ENCODE measurements around the gene IPCEF1. TPM values are rescaled to one million over a fixed set of nuclear protein-coding genes. Genes with fewer than 3 reads are reported as not detected.

IPCEF1 gene, protein sequence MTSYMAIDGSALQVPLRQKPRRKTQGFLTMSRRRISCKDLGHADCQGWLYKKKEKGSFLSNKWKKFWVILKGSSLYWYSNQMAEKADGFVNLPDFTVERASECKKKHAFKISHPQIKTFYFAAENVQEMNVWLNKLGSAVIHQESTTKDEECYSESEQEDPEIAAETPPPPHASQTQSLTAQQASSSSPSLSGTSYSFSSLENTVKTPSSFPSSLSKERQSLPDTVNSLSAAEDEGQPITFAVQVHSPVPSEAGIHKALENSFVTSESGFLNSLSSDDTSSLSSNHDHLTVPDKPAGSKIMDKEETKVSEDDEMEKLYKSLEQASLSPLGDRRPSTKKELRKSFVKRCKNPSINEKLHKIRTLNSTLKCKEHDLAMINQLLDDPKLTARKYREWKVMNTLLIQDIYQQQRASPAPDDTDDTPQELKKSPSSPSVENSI
- total RNA-seq, result under 1 TPM; 0.51 to 0.93 TPM

DNA sequence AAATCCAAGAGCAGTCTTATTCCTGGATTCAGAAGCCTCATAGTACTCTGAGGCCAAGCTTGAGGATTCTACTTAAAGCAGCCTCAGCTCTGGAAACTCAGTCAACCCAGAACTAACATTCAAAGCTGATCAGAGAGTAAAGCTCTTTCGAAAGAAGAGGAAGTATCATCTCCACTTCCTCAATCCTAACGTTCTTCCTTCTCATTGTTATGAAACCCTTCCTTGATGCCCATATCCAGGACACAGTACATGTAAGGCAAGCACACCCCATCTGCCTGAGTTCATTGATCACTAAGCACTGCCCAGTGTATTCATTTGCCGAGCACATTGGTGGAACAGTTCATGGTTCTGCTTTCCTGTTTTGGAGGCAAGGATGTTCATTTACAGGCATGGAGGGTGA is at the start of gene IPCEF1:
Gene IPCEF1 (minus strand): TSS at position 114 of the 400 bp plus-strand sequence. CDS start 90,856 bp downstream, outside the sequence.
- Histone ChIP-seq H3K4me1 (no peaks in the 10 kb centered on the region), H3K27ac (no peak within 1 kb of the TSS), H3K4me3 (no peak within 1 kb of the TSS), H3K27me3 (no peaks in the 10 kb centered on the region), H3K36me3 (no peaks in the 10 kb centered on the region), H3K9me3 (no peaks in the 10 kb centered on the region)
- TF ChIP-seq, protein P1, sequence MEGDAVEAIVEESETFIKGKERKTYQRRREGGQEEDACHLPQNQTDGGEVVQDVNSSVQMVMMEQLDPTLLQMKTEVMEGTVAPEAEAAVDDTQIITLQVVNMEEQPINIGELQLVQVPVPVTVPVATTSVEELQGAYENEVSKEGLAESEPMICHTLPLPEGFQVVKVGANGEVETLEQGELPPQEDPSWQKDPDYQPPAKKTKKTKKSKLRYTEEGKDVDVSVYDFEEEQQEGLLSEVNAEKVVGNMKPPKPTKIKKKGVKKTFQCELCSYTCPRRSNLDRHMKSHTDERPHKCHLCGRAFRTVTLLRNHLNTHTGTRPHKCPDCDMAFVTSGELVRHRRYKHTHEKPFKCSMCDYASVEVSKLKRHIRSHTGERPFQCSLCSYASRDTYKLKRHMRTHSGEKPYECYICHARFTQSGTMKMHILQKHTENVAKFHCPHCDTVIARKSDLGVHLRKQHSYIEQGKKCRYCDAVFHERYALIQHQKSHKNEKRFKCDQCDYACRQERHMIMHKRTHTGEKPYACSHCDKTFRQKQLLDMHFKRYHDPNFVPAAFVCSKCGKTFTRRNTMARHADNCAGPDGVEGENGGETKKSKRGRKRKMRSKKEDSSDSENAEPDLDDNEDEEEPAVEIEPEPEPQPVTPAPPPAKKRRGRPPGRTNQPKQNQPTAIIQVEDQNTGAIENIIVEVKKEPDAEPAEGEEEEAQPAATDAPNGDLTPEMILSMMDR (IDR thresholded peaks at IDR 0.05), result no peak
- DNase-seq (ENCODE audit: low spot score), result no peak

DNA sequence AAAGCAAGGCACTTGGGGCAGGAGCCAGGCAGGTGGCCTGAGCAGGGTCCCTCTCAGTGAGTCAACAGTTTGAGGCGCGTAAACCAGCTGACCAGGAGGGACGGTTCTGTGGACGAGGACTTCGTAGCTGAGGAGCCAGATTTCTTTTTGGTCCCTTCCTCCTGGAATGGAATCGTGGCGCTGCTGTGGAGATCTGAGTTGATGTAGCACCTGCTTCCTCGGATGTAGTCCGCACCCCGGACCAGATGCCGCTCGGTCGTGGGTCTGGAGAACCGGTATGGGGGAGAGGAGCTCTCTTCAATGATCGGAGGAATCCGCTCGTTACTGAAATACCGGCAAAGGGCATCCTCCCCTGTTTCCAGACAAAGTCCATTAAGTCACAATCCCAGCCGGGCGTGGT is 49.7 kb upstream of the IPCEF1 start:
- H3K27ac ChIP-seq, result no peak overlapping the region
- peaks cover 1% of the 10 kb centered on the region for H3K36me3 ChIP-seq
- TF ChIP-seq, protein P1 (IDR thresholded peaks at IDR 0.05), result no peak
- peaks cover 0 to 32% of the 10 kb centered on the region in 2 donors for H3K4me1 ChIP-seq
- H3K4me3 ChIP-seq, result no peak overlapping the region
- H3K27me3 ChIP-seq, result no peaks in the 10 kb centered on the region
- no peaks in the 10 kb centered on the region for H3K9me3 ChIP-seq
- DNase-seq (ENCODE audit: low spot score), result no peak

DNA sequence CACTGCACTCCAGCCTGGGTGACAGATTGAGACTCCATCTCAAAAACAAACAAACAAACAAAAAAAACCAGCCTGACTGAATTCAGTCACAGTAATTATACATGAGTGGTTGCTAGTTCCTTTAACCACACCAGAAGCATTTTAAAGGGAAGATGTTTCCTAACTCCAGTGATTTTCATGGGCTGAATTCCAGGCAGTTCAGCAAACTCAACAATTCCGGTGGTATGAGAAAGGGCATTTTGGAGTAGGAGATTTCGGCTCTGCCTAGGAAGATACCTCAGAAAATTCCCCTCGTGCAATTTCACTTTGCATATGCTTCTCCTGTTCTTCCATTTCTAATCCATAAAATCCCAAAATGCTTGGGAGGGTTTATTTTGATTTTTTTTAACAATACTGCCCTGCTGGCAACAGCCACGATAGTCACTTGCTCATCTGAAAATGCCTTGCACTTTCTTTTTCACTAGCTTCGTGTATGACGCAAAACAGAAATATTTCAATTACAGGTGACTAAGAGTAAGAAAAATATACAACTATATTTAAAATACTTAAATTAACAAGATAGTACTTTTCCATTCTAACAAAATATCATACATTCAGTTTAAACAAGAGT is 48.3 kb upstream of the IPCEF1 start:
- H3K27me3 ChIP-seq, result no peaks in the 10 kb centered on the region
- H3K9me3 ChIP-seq, result no peaks in the 10 kb centered on the region
- no peak overlapping the region for H3K4me3 ChIP-seq
- DNase-seq (ENCODE audit: low spot score), result no peak
- peaks cover 0 to 19% of the 10 kb centered on the region in 2 donors for H3K4me1 ChIP-seq
- TF ChIP-seq, protein P1 (IDR thresholded peaks at IDR 0.05), result no peak
- peaks cover 6% of the 10 kb centered on the region for H3K36me3 ChIP-seq
- H3K27ac ChIP-seq, result no peak overlapping the region

DNA sequence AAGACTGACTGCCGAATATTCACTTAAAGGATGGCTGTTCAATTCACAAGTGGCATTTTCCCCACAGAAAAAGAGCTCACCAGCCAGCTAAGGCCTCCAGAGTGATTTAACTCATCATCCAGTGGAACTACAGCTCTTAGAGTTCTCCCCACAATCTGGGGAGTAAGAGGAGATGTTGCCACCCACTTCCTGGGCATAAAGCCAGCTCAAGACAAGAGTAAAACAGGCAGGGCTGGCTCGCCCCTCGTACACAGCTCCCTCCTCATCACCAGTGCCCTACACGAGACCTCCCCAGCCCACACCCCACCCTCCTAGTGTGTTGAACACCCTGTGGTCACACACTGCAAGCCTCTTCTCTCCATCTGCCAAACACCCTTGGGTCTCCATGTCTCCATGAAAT is 47.2 kb upstream of the IPCEF1 start:
- no peaks in the 10 kb centered on the region for H3K27me3 ChIP-seq
- H3K9me3 ChIP-seq, result no peaks in the 10 kb centered on the region
- TF ChIP-seq, protein P1 (IDR thresholded peaks at IDR 0.05), result no peak
- peaks cover 0 to 13% of the 10 kb centered on the region in 2 donors for H3K4me1 ChIP-seq
- H3K36me3 ChIP-seq, result peaks cover 6% of the 10 kb centered on the region
- DNase-seq (ENCODE audit: low spot score), result no peak
- H3K4me3 ChIP-seq, result no peak overlapping the region
- peak overlapping the region; percentile 5 to 42 for H3K27ac ChIP-seq

DNA sequence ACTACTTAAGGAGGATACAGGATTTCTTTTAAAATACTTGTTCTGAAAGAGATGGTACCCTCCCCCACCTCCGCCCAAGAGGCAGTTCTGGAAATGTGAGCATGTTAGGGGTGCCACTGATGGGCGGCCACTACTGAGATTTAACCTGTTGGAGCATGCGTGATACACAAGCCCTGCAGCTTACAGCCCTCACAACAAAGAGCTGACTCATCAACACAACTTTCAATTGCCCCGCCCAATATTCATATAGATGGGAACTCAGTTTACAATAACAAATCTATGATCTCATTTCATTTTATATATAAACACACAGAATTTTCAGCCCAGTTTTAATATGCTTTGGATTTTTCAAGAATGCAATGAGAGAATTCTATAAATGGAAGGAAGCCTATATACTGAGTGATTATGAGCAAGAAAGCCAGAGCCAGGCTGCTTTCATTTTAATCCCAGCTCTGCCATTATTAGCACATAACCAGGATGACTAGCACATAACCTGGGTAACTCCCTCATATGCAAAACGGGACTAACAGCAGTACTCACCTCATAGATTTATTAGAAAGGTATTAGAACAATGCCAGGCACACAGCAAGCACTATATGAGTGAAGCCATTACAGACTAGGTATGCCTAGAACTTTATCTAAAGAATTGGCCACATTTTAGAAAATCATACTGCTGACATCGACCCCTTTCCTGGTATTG is 45.6 kb upstream of the IPCEF1 start:
- TF ChIP-seq, protein P1 (IDR thresholded peaks at IDR 0.05), result no peak

More for the DNA sequence above, 45.6 kb upstream of the IPCEF1 start:
- peaks cover 0 to 9% of the 10 kb centered on the region in 2 donors for H3K4me1 ChIP-seq
- peaks cover 6% of the 10 kb centered on the region for H3K36me3 ChIP-seq
- H3K9me3 ChIP-seq, result no peaks in the 10 kb centered on the region
- no peak for DNase-seq (ENCODE audit: low spot score)
- H3K4me3 ChIP-seq, result no peak overlapping the region
- H3K27ac ChIP-seq, result no peak overlapping the region
- no peaks in the 10 kb centered on the region for H3K27me3 ChIP-seq

All from right atrium auricular region (tissue), 2 donors.